CD14-positive monocyte (primary cell): ENCODE results near the gene HEPH. TPM values are rescaled to one million over a fixed set of nuclear protein-coding genes. Genes with fewer than 3 reads are reported as not detected.
"Not testable (repeated sequence)": the region's sequence is repeated elsewhere in the genome, so short reads cannot be mapped to it uniquely, and the experiment has no call there.

Source experiments
- DNase-seq, 3 donors: peaks; one replicate each; pipeline ENCODE4 v3.0.0-alpha.2; 2011 to 2022
- H2AFZ ChIP-seq: 2 replicates; pipeline ENCODE4 v1.6.0; 2012; ENCODE audit warnings: mild to moderate bottlenecking, low read depth, low read length, inconsistent platforms; ENCODE audit not compliant: insufficient read depth, poor library complexity, severe bottlenecking
- H3K27ac ChIP-seq, 2 donors: 1 replicate in 1 of 2; 2 replicates in 1 of 2; pipeline ENCODE4 v1.5.1; 2012 to 2013; ENCODE audit warnings: low read length in 2 of 2, control low read depth in 1 of 2, inconsistent platforms in 1 of 2, low read depth in 1 of 2, mild to moderate bottlenecking in 1 of 2
- H3K27me3 ChIP-seq, 2 donors: one replicate each; pipeline versions ENCODE4 v1.6.0 to v1.6.1; 2011 to 2013; ENCODE audit warnings: low read length in 2 of 2; ENCODE audit not compliant: control insufficient read depth in 2 of 2, insufficient read depth in 2 of 2
- H3K36me3 ChIP-seq, 2 donors: replicated peaks in 1 of 2; 1 replicate in 1 of 2; 2 replicates in 1 of 2; pipeline versions ENCODE4 v1.5.1 to v1.6.1; 2012 to 2013; ENCODE audit warnings: low read length in 2 of 2, control low read depth in 1 of 2, inconsistent platforms in 1 of 2, mild to moderate bottlenecking in 1 of 2; ENCODE audit not compliant: insufficient read depth in 2 of 2, control insufficient read depth in 1 of 2
- H3K4me1 ChIP-seq, 2 donors: 1 replicate in 1 of 2; 2 replicates in 1 of 2; pipeline versions ENCODE4 v1.5.1 to v1.6.1; 2012 to 2013; ENCODE audit warnings: low read length in 2 of 2, control low read depth in 1 of 2, inconsistent platforms in 1 of 2, mild to moderate bottlenecking in 1 of 2, moderate library complexity in 1 of 2; ENCODE audit not compliant: insufficient read depth in 2 of 2, control insufficient read depth in 1 of 2
- H3K4me2 ChIP-seq: replicated peaks from 2 replicates; pipeline ENCODE3; 2012; ENCODE audit warnings: low read length, moderate library complexity, mild to moderate bottlenecking; ENCODE audit not compliant: poor library complexity, severe bottlenecking; ENCODE audit errors: extremely low read depth
- H3K4me3 ChIP-seq, 3 experiments: fragments of 200-600 bp in 1 of 3; sonication (generic) in 1 of 3; replicated peaks in 1 of 3; 1 replicate in 2 of 3; 2 replicates in 1 of 3; pipeline ENCODE4 v1.5.1; 2011 to 2013; ENCODE audit warnings: low read length in 3 of 3, mild to moderate bottlenecking in 3 of 3, control low read depth in 2 of 3, low read depth in 2 of 3, inconsistent platforms in 1 of 3, moderate library complexity in 1 of 3
- H3K79me2 ChIP-seq: 2 replicates; pipeline ENCODE4 v1.6.0; 2012; ENCODE audit warnings: mild to moderate bottlenecking, control low read depth, inconsistent platforms, low read length, moderate library complexity; ENCODE audit not compliant: insufficient read depth
- H3K9ac ChIP-seq: 2 replicates; pipeline ENCODE4 v1.6.0; 2017; ENCODE audit warnings: low read length, mild to moderate bottlenecking; ENCODE audit not compliant: insufficient read depth, poor library complexity, severe bottlenecking
- H3K9me3 ChIP-seq, 2 donors: replicated peaks in 1 of 2; 1 replicate in 1 of 2; 2 replicates in 1 of 2; pipeline versions ENCODE4 v1.5.1 to v1.6.1; 2012 to 2013; ENCODE audit warnings: low read length in 2 of 2, control low read depth in 1 of 2; ENCODE audit not compliant: control insufficient read depth in 1 of 2, insufficient read depth in 1 of 2
- H4K20me1 ChIP-seq: 2 replicates; pipeline ENCODE4 v1.6.0; 2012; ENCODE audit warnings: mild to moderate bottlenecking, low read length, control low read depth, moderate library complexity; ENCODE audit not compliant: insufficient read depth
- H3K27ac Mint-ChIP-seq, 7 donors: one replicate each; pipeline ENCODE4 v1.8.0; 2020; ENCODE audit warnings: mild to moderate bottlenecking in 7 of 7, mixed read lengths in 7 of 7, moderate library complexity in 6 of 7, inconsistent platforms in 2 of 7
- H3K27me3 Mint-ChIP-seq, 3 donors: one replicate each; pipeline ENCODE4 v1.8.0; 2021 to 2022; ENCODE audit warnings: low read depth in 3 of 3, mild to moderate bottlenecking in 3 of 3, mixed read lengths in 3 of 3, moderate library complexity in 3 of 3, inconsistent platforms in 1 of 3
- H3K36me3 Mint-ChIP-seq, 2 donors: one replicate each; pipeline ENCODE4 v1.8.0; 2020; ENCODE audit warnings: mixed read lengths in 2 of 2, inconsistent platforms in 1 of 2, mild to moderate bottlenecking in 1 of 2
- H3K4me1 Mint-ChIP-seq: one replicate; pipeline ENCODE4 v1.8.0; 2020; ENCODE audit warnings: mild to moderate bottlenecking, mixed read lengths
- H3K4me3 Mint-ChIP-seq, 2 donors: one replicate each; pipeline ENCODE4 v1.8.0; 2020; ENCODE audit warnings: mild to moderate bottlenecking in 2 of 2, mixed read lengths in 2 of 2, moderate library complexity in 1 of 2
- H3K9me3 Mint-ChIP-seq, 7 donors: one replicate each; pipeline ENCODE4 v1.8.0; 2020 to 2022; ENCODE audit warnings: mixed read lengths in 7 of 7, mild to moderate bottlenecking in 6 of 7, moderate library complexity in 6 of 7, inconsistent platforms in 2 of 7
- WGBS: methylation state at CpG from one replicate; pipeline ENCODE4 v1.1.5; 2013; ENCODE audit warnings: missing lambda C conversion rate; ENCODE audit not compliant: insufficient coverage; 5-methylcytosine and 5-hydroxymethylcytosine counted together
- intact Hi-C, 2 donors: fragments of 100-400 bp; cut with micrococcal nuclease; formaldehyde crosslinking; loops; one replicate each; pipeline versions ENCODE4 v1.15.0 to v1.15.1; 2023
- polyA plus RNA-seq, 3 donors: library from polyadenylated mRNA; depleted of rRNA in 1 of 3; unstranded in 2 of 3; stranded (reverse) in 1 of 3; fragments of 300-500 nt in 2 of 3; fragments of >200 nt in 1 of 3; fragmentation: Illumina TruSeq in 2 of 3; gene quantifications; 1 replicate in 2 of 3; 2 replicates in 1 of 3; pipeline ENCODE4 v1.2.3, GENCODE V29; 2012 to 2021
- TF ChIP-seq, protein P1 (sequence below): fragments of 200-600 bp; IDR thresholded peaks from one replicate; pipeline ENCODE4 v1.8.0; 2022; ENCODE audit warnings: antibody characterized with exemption, mild to moderate bottlenecking

HEPH gene
- polyA plus RNA-seq, 3 donors = 0.01 TPM; not detected in 2

DNA sequence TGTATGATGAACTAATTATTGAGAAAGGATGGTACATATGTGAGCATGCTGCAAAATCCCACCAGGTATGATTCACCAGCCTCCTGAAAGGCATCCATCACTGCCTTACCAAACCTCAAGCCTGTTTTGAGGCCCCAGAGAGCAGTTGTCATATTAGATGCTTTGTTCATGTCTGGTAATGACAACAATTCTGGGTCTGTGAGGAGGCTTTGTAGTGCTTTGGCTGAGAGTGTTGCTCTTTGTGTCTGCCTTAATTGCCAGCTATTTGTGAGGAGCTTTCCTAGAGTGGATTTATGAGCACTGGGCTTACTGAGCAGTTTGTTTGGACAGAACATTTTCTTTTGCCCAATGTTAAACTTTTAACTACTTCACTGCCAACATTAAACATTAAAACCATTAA, 69.2 kb downstream of the HEPH start:
- intact Hi-C loops = no loop called here
- peaks cover 0 to 10% (median 3%) of the 10 kb centered on the region in 7 donors for H3K9me3 Mint-ChIP-seq
- H3K4me1 Mint-ChIP-seq = no peaks in the 10 kb centered on the region
- DNase-seq = no peak
- no peaks in the 10 kb centered on the region for H3K4me1 ChIP-seq
- H3K27ac Mint-ChIP-seq = no peak overlapping the region
- no peaks in the 10 kb centered on the region for H3K9me3 ChIP-seq
- H3K27ac ChIP-seq = no peak overlapping the region
- H2AFZ ChIP-seq = no peak overlapping the region
- no peaks in the 10 kb centered on the region for H3K36me3 ChIP-seq
- H3K36me3 Mint-ChIP-seq = no peaks in the 10 kb centered on the region
- no peak overlapping the region for H3K4me2 ChIP-seq
- H3K79me2 ChIP-seq = no peaks in the 10 kb centered on the region
- peaks cover 0 to 2% (median 0%) of the 10 kb centered on the region in 3 donors for H3K27me3 Mint-ChIP-seq
- TF ChIP-seq, protein P1, sequence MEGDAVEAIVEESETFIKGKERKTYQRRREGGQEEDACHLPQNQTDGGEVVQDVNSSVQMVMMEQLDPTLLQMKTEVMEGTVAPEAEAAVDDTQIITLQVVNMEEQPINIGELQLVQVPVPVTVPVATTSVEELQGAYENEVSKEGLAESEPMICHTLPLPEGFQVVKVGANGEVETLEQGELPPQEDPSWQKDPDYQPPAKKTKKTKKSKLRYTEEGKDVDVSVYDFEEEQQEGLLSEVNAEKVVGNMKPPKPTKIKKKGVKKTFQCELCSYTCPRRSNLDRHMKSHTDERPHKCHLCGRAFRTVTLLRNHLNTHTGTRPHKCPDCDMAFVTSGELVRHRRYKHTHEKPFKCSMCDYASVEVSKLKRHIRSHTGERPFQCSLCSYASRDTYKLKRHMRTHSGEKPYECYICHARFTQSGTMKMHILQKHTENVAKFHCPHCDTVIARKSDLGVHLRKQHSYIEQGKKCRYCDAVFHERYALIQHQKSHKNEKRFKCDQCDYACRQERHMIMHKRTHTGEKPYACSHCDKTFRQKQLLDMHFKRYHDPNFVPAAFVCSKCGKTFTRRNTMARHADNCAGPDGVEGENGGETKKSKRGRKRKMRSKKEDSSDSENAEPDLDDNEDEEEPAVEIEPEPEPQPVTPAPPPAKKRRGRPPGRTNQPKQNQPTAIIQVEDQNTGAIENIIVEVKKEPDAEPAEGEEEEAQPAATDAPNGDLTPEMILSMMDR = no peak
- peaks cover 0 to 2% of the 10 kb centered on the region in 2 donors for H3K27me3 ChIP-seq
- H3K4me3 ChIP-seq = no peak overlapping the region
- no peak overlapping the region for H3K9ac ChIP-seq
- no peaks in the 10 kb centered on the region for H4K20me1 ChIP-seq
- no peak overlapping the region for H3K4me3 Mint-ChIP-seq

DNA sequence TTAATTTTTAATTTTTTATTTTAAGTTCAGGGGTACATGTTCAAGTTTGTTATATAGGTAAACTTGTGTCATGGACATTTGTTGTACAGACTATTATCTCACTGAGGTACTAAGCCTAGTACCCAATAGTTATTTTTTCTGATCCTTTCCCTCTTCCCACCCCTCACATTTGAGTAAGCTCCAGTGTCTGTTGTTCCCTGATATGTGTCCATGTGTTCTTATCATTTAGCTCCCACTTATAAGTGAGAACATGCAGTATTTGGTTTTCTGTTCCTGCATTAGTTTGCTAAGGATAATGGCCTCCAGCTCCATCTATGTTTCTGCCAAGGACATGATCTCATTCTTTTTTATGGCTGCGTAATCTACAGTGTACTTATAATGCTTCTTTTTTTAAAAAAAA, 69.9 kb downstream of the HEPH start:
- H3K9ac ChIP-seq, H3K4me3 Mint-ChIP-seq, H3K4me1 ChIP-seq, H3K27me3 Mint-ChIP-seq, H3K79me2 ChIP-seq, H3K9me3 ChIP-seq, H3K36me3 Mint-ChIP-seq, H3K4me3 ChIP-seq, H3K27ac ChIP-seq, H4K20me1 ChIP-seq, H3K4me1 Mint-ChIP-seq, H3K27me3 ChIP-seq, H3K27ac Mint-ChIP-seq, H2AFZ ChIP-seq, DNase-seq, H3K36me3 ChIP-seq, H3K4me2 ChIP-seq, intact Hi-C loops: not testable (repeated sequence)
- H3K9me3 Mint-ChIP-seq = peaks cover 0 to 10% (median 6%) of the 10 kb centered on the region in 7 donors
- no CpG with 5 or more reads among the region's 1 CpG for WGBS
